Epithelial cell of esophagus (primary cell): ENCODE measurements around the gene DMRTC2.

Experiments
- DNase-seq: peaks from one replicate; pipeline ENCODE4 v3.0.0; 2010; ENCODE audit warnings: low read depth
- H3K4me3 ChIP-seq: 2 replicates; pipeline ENCODE4 v1.5.1; 2011; ENCODE audit warnings: mild to moderate bottlenecking, low read length, control low read depth
- CTCF ChIP-seq: IDR thresholded peaks from 2 replicates; pipeline ENCODE4 v1.5.1; 2011; ENCODE audit warnings: low read depth, mild to moderate bottlenecking, low read length, control low read depth, inconsistent platforms; ENCODE audit not compliant: insufficient read depth; ENCODE audit errors: missing control alignments

DMRTC2 gene

GRCh38 chr19:41895745-41896580, 51.1 kb downstream of the DMRTC2 start:
- DNase-seq = no peak
- no peak overlapping the region for H3K4me3 ChIP-seq
- peak; percentile 23 for TF ChIP-seq CTCF

- no peak overlapping the region for H3K4me3 ChIP-seq
- no peak for TF ChIP-seq CTCF
- DNase-seq = no peak
Measured at GRCh38 chr19:41896581-41896942, 51.7 kb downstream of the DMRTC2 start.

- DNase-seq = no peak
- TF ChIP-seq CTCF = no peak
- no peak overlapping the region for H3K4me3 ChIP-seq
Measured at GRCh38 chr19:41897181-41897580, 52.3 kb downstream of the DMRTC2 start.

GRCh38 chr19:41897820-41898219, 53.0 kb downstream of the DMRTC2 start:
- H3K4me3 ChIP-seq = no peak overlapping the region
- no peak for DNase-seq
- TF ChIP-seq CTCF = no peak

- no peak overlapping the region for H3K4me3 ChIP-seq
- DNase-seq = no peak
- no peak for TF ChIP-seq CTCF
Measured at GRCh38 chr19:41898235-41898634, 53.4 kb downstream of the DMRTC2 start.
